Transverse colon (tissue), 4 donors: Measurements from ENCODE around the gene SIPA1L3. TPM values are rescaled to one million over a fixed set of nuclear protein-coding genes. Genes with fewer than 3 reads are reported as not detected.

Experiments used
- DNase-seq: peaks from one replicate; pipeline ENCODE4 v3.0.0-alpha.2; 2019
- H3K27ac ChIP-seq, 4 donors: fragments of 200-600 bp; sonication (generic); 2 replicates each; pipeline ENCODE4 v1.5.1; 2016 to 2018; ENCODE audit warnings: inconsistent platforms in 4 of 4
- H3K27me3 ChIP-seq: fragments of 200-600 bp; sonication (generic); 2 replicates; pipeline ENCODE4 v1.5.1; 2017; ENCODE audit warnings: inconsistent platforms
- H3K36me3 ChIP-seq, 4 donors: fragments of 200-600 bp; sonication (generic); 2 replicates each; pipeline ENCODE4 v1.5.1; 2017 to 2019; ENCODE audit warnings: inconsistent platforms in 4 of 4
- H3K4me1 ChIP-seq, 4 donors: fragments of 200-600 bp; sonication (generic); 2 replicates each; pipeline ENCODE4 v1.5.1; 2017 to 2020; ENCODE audit warnings: inconsistent platforms in 4 of 4
- H3K4me3 ChIP-seq, 4 donors: fragments of 200-600 bp; sonication (generic); 1 replicate in 1 of 4; 2 replicates in 3 of 4; pipeline versions ENCODE4 v1.5.1 to v1.6.1; 2017 to 2019; ENCODE audit warnings: inconsistent platforms in 4 of 4
- H3K9me3 ChIP-seq, 2 donors: fragments of 200-600 bp; sonication (generic); 2 replicates each; pipeline ENCODE4 v1.5.1; 2017 to 2019; ENCODE audit warnings: inconsistent platforms in 2 of 2
- CTCF ChIP-seq, 5 experiments: fragments of 200-600 bp in 3 of 5; fragments of 450-650 bp in 2 of 5; sonication (generic) in 3 of 5; IDR thresholded peaks; 1 replicate in 2 of 5; 2 replicates in 3 of 5; pipeline ENCODE4 v1.5.1; 2016 to 2017; ENCODE audit warnings: antibody characterized with exemption in 5 of 5, inconsistent platforms in 3 of 5, mild to moderate bottlenecking in 2 of 5, moderate library complexity in 1 of 5
- EP300 ChIP-seq: sonication (generic); formaldehyde crosslinking; IDR thresholded peaks from one replicate; pipeline ENCODE4 v1.6.1; 2017; ENCODE audit warnings: antibody characterized with exemption, low read depth
- POLR2A ChIP-seq: fragments of 450-650 bp; IDR thresholded peaks from one replicate; pipeline ENCODE4 v1.6.1; 2016; ENCODE audit warnings: antibody characterized with exemption, mild to moderate bottlenecking, moderate library complexity
- POLR2AphosphoS5 ChIP-seq, 3 donors: sonication (generic); formaldehyde crosslinking; IDR thresholded peaks; one replicate each; pipeline ENCODE4 v1.6.1; 2016; ENCODE audit warnings: antibody characterized with exemption in 3 of 3
- WGBS, 2 donors: methylation state at CpG; one replicate each; pipeline ENCODE4 v1.1.5; 2018; ENCODE audit warnings: low coverage in 1 of 2; 5-methylcytosine and 5-hydroxymethylcytosine counted together
- in situ Hi-C, 4 donors: fragments of 200-750 bp; cut with MboI; loops; one replicate each; pipeline versions ENCODE4 v1.15.0 to v1.15.1; 2017; ENCODE audit warnings: low sequenced_read_pairs in 3 of 4, low pct_ligation_motif_present in 1 of 4, low pct_unique_long_range_greater_than_20kb in 1 of 4
- intact Hi-C: fragments of 100-400 bp; cut with DNase I; formaldehyde crosslinking; loops from one replicate; pipeline ENCODE4 v1.15.1; 2023; ENCODE audit warnings: low total_unique reads
- total RNA-seq, 4 donors: library from RNA; depleted of rRNA; stranded (reverse); fragments of >200 nt; gene quantifications; one replicate each; pipeline ENCODE4 v1.1.0, GENCODE V29; 2016

The SIPA1L3 gene
- total RNA-seq, 4 donors from 2014 or later = 191 to 284 (median 231) TPM

DNA sequence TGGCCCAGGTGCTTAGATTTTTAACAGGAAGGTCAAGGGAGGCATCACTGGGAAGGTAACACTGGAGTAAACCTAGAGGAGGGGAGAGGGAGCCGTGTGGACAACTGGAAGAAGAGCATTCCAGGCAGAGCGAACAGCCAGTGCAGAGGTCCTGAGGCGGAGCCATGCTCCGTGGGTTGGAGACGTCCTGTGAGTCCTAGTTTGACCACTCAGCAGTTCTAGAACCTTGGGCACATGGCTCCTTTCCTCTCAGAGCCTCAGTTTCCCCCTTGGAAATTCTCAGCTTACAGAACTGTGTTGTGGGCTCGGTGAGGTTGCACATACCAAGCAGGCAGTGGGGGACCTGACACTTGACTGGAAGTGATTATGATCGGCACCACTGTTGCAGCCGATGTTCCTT lies 186.1 kb downstream of the SIPA1L3 start:
- in situ Hi-C loops = loop anchor here in 3 of 4 donors (10.0 to 25.0 kb wide), 3 partner anchors 181 to 206 kb away; partner anchors contain the start of genes SIPA1L3 (in 2 of the 3) and WDR87 (in 2 of the 3)
- H3K9me3 ChIP-seq = no peaks in the 10 kb centered on the region
- no peaks in the 10 kb centered on the region for H3K4me1 ChIP-seq
- no peak overlapping the region for H3K4me3 ChIP-seq
- H3K27ac ChIP-seq = no peak overlapping the region
- TF ChIP-seq CTCF (IDR thresholded peaks at IDR 0.05) = no peak
- no peak for TF ChIP-seq POLR2AphosphoS5 (IDR thresholded peaks at IDR 0.05)
- 71 to 89% methylated on average over 5 to 7 of the region's 8 CpGs for WGBS, 2 donors
- no peak for DNase-seq
- H3K27me3 ChIP-seq = no peaks in the 10 kb centered on the region
- peaks cover 0 to 6% (median 3%) of the 10 kb centered on the region in 4 donors for H3K36me3 ChIP-seq
- intact Hi-C loops = no loop called here

DNA sequence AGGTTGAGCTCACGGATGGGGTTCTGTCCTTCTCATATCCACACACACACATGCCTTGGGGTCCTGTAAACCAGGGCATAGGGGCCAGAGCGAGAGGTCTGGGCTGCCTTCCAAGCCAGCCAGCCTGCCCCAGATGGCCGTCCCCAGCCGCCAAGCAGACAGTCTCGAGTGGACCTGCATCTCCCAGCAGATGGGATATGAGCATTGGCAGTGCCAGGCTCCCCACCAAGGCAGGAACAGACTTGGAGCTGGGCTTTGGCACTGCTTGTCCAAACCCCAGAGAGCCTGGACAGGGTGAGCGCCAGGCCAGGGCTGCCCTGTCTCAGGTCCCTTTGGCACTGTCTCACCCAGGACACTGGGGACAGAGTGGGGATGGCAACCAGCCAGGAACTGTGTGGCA lies 186.6 kb downstream of the SIPA1L3 start:
- no peak overlapping the region for H3K4me3 ChIP-seq
- H3K4me1 ChIP-seq = no peaks in the 10 kb centered on the region
- no peak for DNase-seq
- no peaks in the 10 kb centered on the region for H3K9me3 ChIP-seq
- TF ChIP-seq POLR2AphosphoS5 (IDR thresholded peaks at IDR 0.05) (no peak), POLR2A (no peak), EP300 (no peak), CTCF (IDR thresholded peaks at IDR 0.05) (no peak)
- no peak overlapping the region for H3K27ac ChIP-seq
- WGBS, 2 donors = 77% methylated on average over 6 of the region's 6 CpGs; no CpG with 5 or more reads in 1 of the 2 donors
- H3K27me3 ChIP-seq = no peaks in the 10 kb centered on the region
- H3K36me3 ChIP-seq = peaks cover 0 to 5% (median 2%) of the 10 kb centered on the region in 4 donors
- intact Hi-C loops = no loop called here
- in situ Hi-C loops = loop anchor here in 3 of 4 donors (10.0 to 25.0 kb wide), 3 partner anchors 181 to 206 kb away; partner anchors contain the start of genes SIPA1L3 (in 2 of the 3) and WDR87 (in 2 of the 3)

GRCh38 chr19:38095411-38096308 lies 188.7 kb downstream of the SIPA1L3 start:
- Histone ChIP-seq H3K4me3 (no peak overlapping the region), H3K9me3 (no peaks in the 10 kb centered on the region), H3K27ac (no peak overlapping the region), H3K4me1 (no peaks in the 10 kb centered on the region), H3K36me3 (peaks cover 0 to 14% (median 6%) of the 10 kb centered on the region in 4 donors), H3K27me3 (no peaks in the 10 kb centered on the region)
- 62 to 71% methylated on average over 3 to 17 of the region's 17 CpGs for WGBS, 2 donors
- in situ Hi-C loops = loop anchor here in 3 of 4 donors (10.0 to 25.0 kb wide), 3 partner anchors 183 to 208 kb away; partner anchors contain the start of genes SIPA1L3 (in 2 of the 3) and WDR87 (in 2 of the 3)
- DNase-seq = peak; percentile 66
- TF ChIP-seq POLR2A (no peak), CTCF (IDR thresholded peaks at IDR 0.05) (peak; percentile 44 to 56 (median 52))
- intact Hi-C loops = loop anchor here (1.0 kb wide), 1 partner anchor 37 kb away; no protein-coding TSS in a partner anchor

DNA sequence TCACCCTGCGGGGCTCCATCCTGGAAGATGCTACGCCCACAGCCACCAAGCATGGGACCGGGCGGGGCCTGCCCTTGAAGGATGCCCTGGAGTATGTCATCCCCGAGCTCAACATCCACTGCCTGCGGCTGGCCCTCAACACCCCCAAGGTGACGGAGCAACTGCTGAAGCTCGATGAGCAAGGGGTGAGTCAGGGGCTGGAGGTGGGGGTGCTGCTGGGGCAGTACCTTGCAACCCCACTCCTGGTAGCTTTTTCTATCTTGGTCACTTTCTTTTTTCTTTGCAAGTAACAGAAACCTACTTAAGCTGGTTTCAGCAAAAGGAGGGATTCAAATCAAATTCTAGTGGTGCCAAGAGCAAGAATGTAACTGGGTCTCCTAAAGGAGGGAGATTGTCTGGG lies 193.0 kb downstream of the SIPA1L3 start:
- DNase-seq = no peak
- Histone ChIP-seq H3K4me3 (no peak overlapping the region), H3K27ac (no peak overlapping the region), H3K4me1 (no peaks in the 10 kb centered on the region), H3K9me3 (no peaks in the 10 kb centered on the region), H3K27me3 (no peaks in the 10 kb centered on the region), H3K36me3 (peaks cover 0 to 33% (median 10%) of the 10 kb centered on the region in 4 donors)
- intact Hi-C loops (no loop called here), in situ Hi-C loops (loop anchor here in 3 of 4 donors (10.0 to 25.0 kb wide), 3 partner anchors 188 to 213 kb away; partner anchors contain the start of genes SIPA1L3 (in 2 of the 3) and WDR87 (in 2 of the 3))
- TF ChIP-seq POLR2AphosphoS5 (IDR thresholded peaks at IDR 0.05) (no peak), POLR2A (no peak), CTCF (IDR thresholded peaks at IDR 0.05) (no peak), EP300 (no peak)
- WGBS, 2 donors = 99 to 100% methylated on average over 3 to 8 of the region's 8 CpGs
